Hematopoietic multipotent progenitor cell treated with erythropoietin and hydrocortisone succinate and interleukin-3 and kit ligand, for 4 days (in vitro differentiated cells): ENCODE results near the gene TMEM132D.

ENCODE experiments used
- DNase-seq: peaks from one replicate; pipeline ENCODE4 v3.0.0-alpha.2; 2015

TMEM132D gene

GRCh38 chr12:129635021-129635685 is 268.7 kb downstream of the TMEM132D start:
- DNase-seq: no peak

GRCh38 chr12:129631316-129631715 is 272.5 kb downstream of the TMEM132D start:
- no peak for DNase-seq

- DNase-seq: no peak
These were observed 273.9 kb downstream of the TMEM132D start for GRCh38 chr12:129629901-129630300.

GRCh38 chr12:129622566-129622965 is 281.3 kb downstream of the TMEM132D start:
- no peak for DNase-seq

- DNase-seq: no peak
These were observed 284.6 kb downstream of the TMEM132D start for GRCh38 chr12:129619271-129619670.

- no peak for DNase-seq
These were observed 286.0 kb downstream of the TMEM132D start for GRCh38 chr12:129617849-129618248.

GRCh38 chr12:129615001-129615400 is 288.8 kb downstream of the TMEM132D start:
- DNase-seq: no peak

- no peak for DNase-seq
These were observed 289.5 kb downstream of the TMEM132D start for GRCh38 chr12:129614221-129614885.

- no peak for DNase-seq
These were observed 290.5 kb downstream of the TMEM132D start for GRCh38 chr12:129613314-129613713.

GRCh38 chr12:129610601-129611120 is 293.2 kb downstream of the TMEM132D start:
- DNase-seq: no peak

GRCh38 chr12:129607756-129608155 is 296.1 kb downstream of the TMEM132D start:
- no peak for DNase-seq

- DNase-seq: no peak
These were observed 296.5 kb downstream of the TMEM132D start for GRCh38 chr12:129607301-129607700.

- no peak for DNase-seq
These were observed 297.6 kb downstream of the TMEM132D start for GRCh38 chr12:129606239-129606638.

- no peak for DNase-seq
These were observed 298.2 kb downstream of the TMEM132D start for GRCh38 chr12:129605666-129606065.

- no peak for DNase-seq
These were observed 299.3 kb downstream of the TMEM132D start for GRCh38 chr12:129604506-129604905.

GRCh38 chr12:129599406-129599805 is 304.4 kb downstream of the TMEM132D start:
- no peak for DNase-seq

GRCh38 chr12:129594098-129594497 is 309.7 kb downstream of the TMEM132D start:
- no peak for DNase-seq

GRCh38 chr12:129592449-129592848 is 311.4 kb downstream of the TMEM132D start:
- DNase-seq: no peak

GRCh38 chr12:129589503-129589902 is 314.3 kb downstream of the TMEM132D start:
- DNase-seq: no peak

- DNase-seq: no peak
These were observed 315.7 kb downstream of the TMEM132D start for GRCh38 chr12:129588142-129588541.

GRCh38 chr12:129585296-129585695 is 318.5 kb downstream of the TMEM132D start:
- DNase-seq: no peak

GRCh38 chr12:129579879-129580278 is 323.9 kb downstream of the TMEM132D start:
- no peak for DNase-seq

- DNase-seq: no peak
These were observed 331.8 kb downstream of the TMEM132D start for GRCh38 chr12:129571901-129572494.

- no peak for DNase-seq
These were observed 332.9 kb downstream of the TMEM132D start for GRCh38 chr12:129570796-129571400.
